Right lobe of liver (tissue), 4 donors: Measurements from ENCODE around the gene ERFL.
A peak's percentile ranks its signal among the peaks of the same experiment; 100 is the strongest.

ENCODE experiments used
- POLR2A ChIP-seq: fragments of 450-650 bp; IDR thresholded peaks from one replicate; pipeline ENCODE4 v1.6.1; 2017; ENCODE audit warnings: antibody characterized with exemption, mild to moderate bottlenecking
- TF ChIP-seq, protein P1 (sequence below), 4 donors: fragments of 200-600 bp in 3 of 4; fragments of 450-650 bp in 1 of 4; IDR thresholded peaks; one replicate each; pipeline versions ENCODE4 v1.5.1 to v1.8.0; 2016 to 2022; ENCODE audit warnings: antibody characterized with exemption in 4 of 4, mild to moderate bottlenecking in 2 of 4
- donor health status: DM: no; HTN: no; CAD: no.
- donor health status: DM: no; HTN: no; CAD: no.
- donor health status: DM: no; HTN: yes; CAD: no.

DNA sequence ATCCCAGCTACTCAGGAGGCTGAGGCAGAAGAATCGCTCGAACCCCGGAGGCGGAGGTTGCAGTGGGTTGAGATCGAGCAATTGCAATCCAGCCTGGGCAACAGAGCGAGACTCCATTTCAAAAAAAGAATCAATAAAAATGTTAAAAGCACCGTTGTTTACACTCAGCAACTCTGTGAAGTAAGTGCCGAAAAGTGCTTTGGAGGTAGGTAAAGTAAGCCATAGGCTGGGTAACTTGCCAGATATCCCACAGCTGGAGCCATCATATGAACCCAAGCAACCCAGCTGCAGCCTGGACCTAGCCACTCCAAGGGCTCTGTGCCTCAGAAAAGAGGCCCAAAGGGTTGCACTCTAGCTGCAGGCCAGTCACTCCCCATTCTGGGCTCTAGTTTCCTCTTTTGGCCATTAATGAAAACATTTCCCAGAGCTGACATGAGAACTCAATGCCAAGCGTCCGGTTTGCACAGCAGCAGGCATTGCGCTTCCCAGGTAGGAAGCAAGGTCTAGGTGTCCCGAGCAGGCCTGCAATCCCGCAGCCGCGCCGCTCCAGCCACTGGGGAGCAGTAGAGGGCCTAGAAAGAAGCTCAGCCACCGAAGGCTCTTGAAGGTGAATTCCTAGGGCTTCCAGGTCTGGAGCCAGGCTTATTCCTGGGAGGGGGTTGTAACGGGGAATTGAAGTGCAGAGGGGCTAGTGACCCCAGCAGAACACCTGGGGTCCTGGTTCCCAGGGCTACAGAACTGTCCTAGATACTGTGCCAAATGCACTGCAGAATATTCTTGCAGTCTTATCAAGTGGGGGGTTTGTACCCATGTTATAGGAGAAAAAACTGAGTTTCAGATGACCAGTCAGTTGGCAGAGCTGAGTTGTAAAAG lies 55.2 kb downstream of the ERFL start:
- TF ChIP-seq, protein P1, sequence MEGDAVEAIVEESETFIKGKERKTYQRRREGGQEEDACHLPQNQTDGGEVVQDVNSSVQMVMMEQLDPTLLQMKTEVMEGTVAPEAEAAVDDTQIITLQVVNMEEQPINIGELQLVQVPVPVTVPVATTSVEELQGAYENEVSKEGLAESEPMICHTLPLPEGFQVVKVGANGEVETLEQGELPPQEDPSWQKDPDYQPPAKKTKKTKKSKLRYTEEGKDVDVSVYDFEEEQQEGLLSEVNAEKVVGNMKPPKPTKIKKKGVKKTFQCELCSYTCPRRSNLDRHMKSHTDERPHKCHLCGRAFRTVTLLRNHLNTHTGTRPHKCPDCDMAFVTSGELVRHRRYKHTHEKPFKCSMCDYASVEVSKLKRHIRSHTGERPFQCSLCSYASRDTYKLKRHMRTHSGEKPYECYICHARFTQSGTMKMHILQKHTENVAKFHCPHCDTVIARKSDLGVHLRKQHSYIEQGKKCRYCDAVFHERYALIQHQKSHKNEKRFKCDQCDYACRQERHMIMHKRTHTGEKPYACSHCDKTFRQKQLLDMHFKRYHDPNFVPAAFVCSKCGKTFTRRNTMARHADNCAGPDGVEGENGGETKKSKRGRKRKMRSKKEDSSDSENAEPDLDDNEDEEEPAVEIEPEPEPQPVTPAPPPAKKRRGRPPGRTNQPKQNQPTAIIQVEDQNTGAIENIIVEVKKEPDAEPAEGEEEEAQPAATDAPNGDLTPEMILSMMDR (IDR thresholded peaks at IDR 0.05): peak; percentile 53 to 79 (median 67)
- TF ChIP-seq POLR2A: no peak
